PC-9 (cell line): Measurements from ENCODE around the gene WIPI1. TPM values are rescaled to one million over a fixed set of nuclear protein-coding genes. Genes with fewer than 3 reads are reported as not detected.

Experiments used
- BruUV-seq: library from RNA; stranded (reverse); fragments of 400-500 nt; replicated peaks from 2 replicates; lab custom pipeline; 2021; lab: Mats Ljungman, UMichigan
- CTCF ChIA-PET: fragments of 300-600 bp; sonication (Branson Sonifier 250); formaldehyde crosslinking; loops from one replicate; lab custom pipeline; 2022; ENCODE audit warnings: antibody characterized with exemption; lab: Charles Lee
- POLR2A ChIA-PET: fragments of 300-600 bp; sonication (Branson Sonifier 250); formaldehyde crosslinking; loops from one replicate; lab custom pipeline; 2022; ENCODE audit warnings: antibody characterized with exemption; ENCODE audit not compliant: unreplicated experiment; lab: Charles Lee
- DNase-seq, 2 experiments: peaks; one replicate each; pipeline versions ENCODE4 v3.0.0 to v3.0.0-alpha.2; 2015 to 2022; ENCODE audit warnings: mixed read lengths in 1 of 2
- H2AFZ ChIP-seq: fragments of 200-600 bp; sonication (generic); 2 replicates; pipeline ENCODE4 v1.8.1; 2017; ENCODE audit warnings: antibody characterized with exemption
- H3F3A ChIP-seq: fragments of 200-600 bp; sonication (generic); 2 replicates; pipeline ENCODE4 v1.8.1; 2017; ENCODE audit warnings: antibody characterized with exemption, mild to moderate bottlenecking, low read depth; ENCODE audit not compliant: insufficient read depth
- H3K27ac ChIP-seq: fragments of 200-600 bp; sonication (generic); 2 replicates; pipeline ENCODE4 v1.6.1; 2016; ENCODE audit warnings: mixed run types
- H3K27me3 ChIP-seq: fragments of 200-600 bp; sonication (generic); 2 replicates; pipeline ENCODE4 v1.6.1; 2016; ENCODE audit warnings: low read depth, mixed run types; ENCODE audit not compliant: insufficient read depth
- H3K36me3 ChIP-seq: fragments of 200-600 bp; sonication (generic); 2 replicates; pipeline ENCODE4 v1.6.1; 2016; ENCODE audit warnings: low read depth, mixed run types
- H3K4me1 ChIP-seq: fragments of 200-600 bp; sonication (generic); replicated peaks from 2 replicates; pipeline ENCODE4 v1.6.1; 2016; ENCODE audit warnings: mixed run types; ENCODE audit not compliant: insufficient read depth
- H3K4me2 ChIP-seq: fragments of 200-600 bp; sonication (generic); 2 replicates; pipeline ENCODE4 v1.6.1; 2017; ENCODE audit warnings: mixed run types
- H3K4me3 ChIP-seq: fragments of 200-600 bp; sonication (generic); 2 replicates; pipeline ENCODE4 v1.6.1; 2016; ENCODE audit warnings: mixed run types
- H3K79me2 ChIP-seq: fragments of 200-600 bp; sonication (generic); 2 replicates; pipeline ENCODE4 v1.6.1; 2017; ENCODE audit warnings: low read depth, mixed run types
- H3K9me2 ChIP-seq: fragments of 200-600 bp; sonication (generic); 2 replicates; pipeline ENCODE4 v1.8.1; 2017; ENCODE audit warnings: mild to moderate bottlenecking; ENCODE audit not compliant: insufficient read depth
- H3K9me3 ChIP-seq: fragments of 200-600 bp; sonication (generic); 2 replicates; pipeline ENCODE4 v1.8.1; 2016; ENCODE audit warnings: low read depth; ENCODE audit not compliant: insufficient read depth
- H4K20me1 ChIP-seq: fragments of 200-600 bp; sonication (generic); 2 replicates; pipeline ENCODE4 v1.8.1; 2017; ENCODE audit not compliant: insufficient read depth
- EZH2 ChIP-seq: fragments of 200-600 bp; sonication (generic); IDR thresholded peaks from 2 replicates; pipeline ENCODE4 v1.8.0; 2017; ENCODE audit warnings: antibody characterized with exemption, low read depth
- intact Hi-C: fragments of 100-400 bp; cut with micrococcal nuclease; formaldehyde crosslinking; loops from one replicate; pipeline ENCODE4 v1.10.0; 2022; ENCODE audit not compliant: unreplicated experiment
- total RNA-seq: library from RNA; stranded (reverse); gene quantifications from 2 replicates; pipeline ENCODE4 v1.2.3, GENCODE V29; 2021
- TF ChIP-seq, protein P1 (sequence below): fragments of 200-600 bp; sonication (generic); conservative IDR thresholded peaks from 2 replicates; pipeline ENCODE4 v1.6.1; 2017; ENCODE audit warnings: mixed run types, antibody characterized with exemption, mild to moderate bottlenecking, moderate library complexity

Gene WIPI1
- total RNA-seq, 1 experiment from 2014 or later = 11.2 TPM

DNA sequence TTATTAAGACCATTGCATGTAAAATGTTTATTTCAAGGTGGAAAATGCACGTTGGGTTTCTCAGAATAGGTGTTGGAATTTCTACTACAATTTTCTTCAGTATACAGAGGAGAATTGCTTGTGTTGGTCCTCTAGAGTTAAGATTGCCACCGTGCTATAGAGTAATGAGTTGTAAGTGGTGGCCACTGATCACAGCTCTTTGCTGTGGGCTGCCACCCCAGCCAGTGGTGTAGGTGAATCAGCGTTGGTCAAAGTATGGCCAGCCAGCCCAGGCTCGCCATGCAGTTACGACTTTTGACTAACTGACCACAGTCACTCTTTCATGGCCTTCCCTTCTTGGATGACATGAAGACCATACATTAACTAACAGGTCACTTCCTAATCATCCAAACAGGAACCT, 42.3 kb upstream of the WIPI1 start:
- H3K4me1 ChIP-seq = no peaks in the 10 kb centered on the region
- H2AFZ ChIP-seq = no peak overlapping the region
- no peak for TF ChIP-seq EZH2
- TF ChIP-seq, protein P1, sequence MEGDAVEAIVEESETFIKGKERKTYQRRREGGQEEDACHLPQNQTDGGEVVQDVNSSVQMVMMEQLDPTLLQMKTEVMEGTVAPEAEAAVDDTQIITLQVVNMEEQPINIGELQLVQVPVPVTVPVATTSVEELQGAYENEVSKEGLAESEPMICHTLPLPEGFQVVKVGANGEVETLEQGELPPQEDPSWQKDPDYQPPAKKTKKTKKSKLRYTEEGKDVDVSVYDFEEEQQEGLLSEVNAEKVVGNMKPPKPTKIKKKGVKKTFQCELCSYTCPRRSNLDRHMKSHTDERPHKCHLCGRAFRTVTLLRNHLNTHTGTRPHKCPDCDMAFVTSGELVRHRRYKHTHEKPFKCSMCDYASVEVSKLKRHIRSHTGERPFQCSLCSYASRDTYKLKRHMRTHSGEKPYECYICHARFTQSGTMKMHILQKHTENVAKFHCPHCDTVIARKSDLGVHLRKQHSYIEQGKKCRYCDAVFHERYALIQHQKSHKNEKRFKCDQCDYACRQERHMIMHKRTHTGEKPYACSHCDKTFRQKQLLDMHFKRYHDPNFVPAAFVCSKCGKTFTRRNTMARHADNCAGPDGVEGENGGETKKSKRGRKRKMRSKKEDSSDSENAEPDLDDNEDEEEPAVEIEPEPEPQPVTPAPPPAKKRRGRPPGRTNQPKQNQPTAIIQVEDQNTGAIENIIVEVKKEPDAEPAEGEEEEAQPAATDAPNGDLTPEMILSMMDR = no peak
- H3K9me2 ChIP-seq = no peaks in the 10 kb centered on the region
- H3K4me2 ChIP-seq = no peak overlapping the region
- no peaks in the 10 kb centered on the region for H3K79me2 ChIP-seq
- no TSS peak for BruUV-seq
- intact Hi-C loops = no loop called here
- no peaks in the 10 kb centered on the region for H3K9me3 ChIP-seq
- H3K4me3 ChIP-seq = no peak overlapping the region
- no peaks in the 10 kb centered on the region for H3K36me3 ChIP-seq
- ChIA-PET POLR2A (no interaction called here), CTCF (no interaction called here)
- no peak for DNase-seq
- 0 out of 2 replicates have a peak, but pooled peaks cover 5% of the 10 kb centered on the region for H3K27me3 ChIP-seq
- no peak overlapping the region for H3K27ac ChIP-seq
- H4K20me1 ChIP-seq = no peaks in the 10 kb centered on the region
- no peaks in the 10 kb centered on the region for H3F3A ChIP-seq

DNA sequence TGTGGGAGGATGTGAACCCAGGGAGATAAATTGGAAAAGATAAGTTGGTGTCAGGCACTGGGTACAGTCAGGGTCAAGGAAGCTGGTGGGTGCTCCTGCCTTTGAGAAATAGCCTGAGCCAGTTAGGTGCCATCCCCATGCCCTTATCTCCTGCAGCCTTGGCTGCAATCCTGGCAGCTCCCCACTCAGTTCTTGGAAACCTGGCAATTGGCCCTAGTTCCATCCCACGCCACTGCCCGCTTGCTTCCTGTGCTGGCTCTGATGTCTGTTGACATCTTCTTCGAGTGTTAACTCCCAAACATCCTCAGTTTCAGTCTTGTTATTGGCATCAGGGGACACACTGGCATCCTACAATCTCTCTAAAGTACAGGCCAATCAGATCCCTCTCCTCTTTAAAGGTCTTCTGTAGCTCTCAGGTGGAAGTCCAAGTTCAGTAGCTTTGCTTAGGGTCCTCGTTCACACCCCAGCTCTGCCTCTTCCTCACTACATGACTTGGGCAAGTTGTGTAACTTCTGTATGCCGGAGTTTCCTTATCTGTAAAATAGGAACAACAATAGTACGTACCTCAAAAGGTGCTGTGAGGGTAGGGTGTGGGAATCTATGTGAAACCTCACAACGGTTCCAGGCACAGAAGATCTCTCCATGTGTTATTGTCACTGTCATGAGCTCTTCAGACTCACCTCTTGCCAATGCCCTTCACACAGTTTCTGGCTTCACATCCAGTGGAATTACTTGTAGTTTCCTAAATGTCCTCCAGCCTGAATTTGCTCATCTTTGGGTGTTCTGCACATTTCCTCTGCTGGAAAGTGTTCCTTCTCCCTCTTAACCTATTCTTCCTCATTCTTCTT, 41.4 kb upstream of the WIPI1 start:
- Histone ChIP-seq H3K9me3 (no peaks in the 10 kb centered on the region), H3K9me2 (no peaks in the 10 kb centered on the region), H3K4me3 (no peak overlapping the region), H3K4me1 (no peaks in the 10 kb centered on the region), H3K27me3 (0 out of 2 replicates have a peak, but pooled peaks cover 5% of the 10 kb centered on the region), H3K4me2 (no peak overlapping the region), H3K79me2 (no peaks in the 10 kb centered on the region), H3F3A (no peaks in the 10 kb centered on the region), H3K36me3 (no peaks in the 10 kb centered on the region), H2AFZ (no peak overlapping the region), H3K27ac (no peak overlapping the region), H4K20me1 (no peaks in the 10 kb centered on the region)
- no peak for TF ChIP-seq EZH2
- TF ChIP-seq, protein P1 = no peak
- intact Hi-C loops = no loop called here
- ChIA-PET CTCF (no interaction called here), POLR2A (no interaction called here)
- DNase-seq = no peak
- no TSS peak for BruUV-seq

GRCh38 chr17:68497885-68498319, 40.6 kb upstream of the WIPI1 start:
- Histone ChIP-seq H3K9me3 (no peaks in the 10 kb centered on the region), H3F3A (no peaks in the 10 kb centered on the region), H2AFZ (no peak overlapping the region), H3K27me3 (0 out of 2 replicates have a peak, but pooled peaks cover 5% of the 10 kb centered on the region), H3K9me2 (no peaks in the 10 kb centered on the region), H3K36me3 (no peaks in the 10 kb centered on the region), H3K4me3 (no peak overlapping the region), H3K4me2 (no peak overlapping the region), H3K4me1 (no peaks in the 10 kb centered on the region), H3K27ac (no peak overlapping the region), H3K79me2 (no peaks in the 10 kb centered on the region), H4K20me1 (no peaks in the 10 kb centered on the region)
- ChIA-PET CTCF (no interaction called here), POLR2A (no interaction called here)
- TF ChIP-seq EZH2 = no peak
- TF ChIP-seq, protein P1 = no peak
- BruUV-seq = no TSS peak
- intact Hi-C loops = no loop called here
- DNase-seq = no peak
